ENCODE results near the gene PTPRN. TPM values are rescaled to one million over a fixed set of nuclear protein-coding genes. Genes with fewer than 3 reads are reported as not detected.

The PTPRN gene
- total and polyA plus RNA-seq, 5 donors from 2014 or later = 0.28 TPM; not detected in 4

DNA sequence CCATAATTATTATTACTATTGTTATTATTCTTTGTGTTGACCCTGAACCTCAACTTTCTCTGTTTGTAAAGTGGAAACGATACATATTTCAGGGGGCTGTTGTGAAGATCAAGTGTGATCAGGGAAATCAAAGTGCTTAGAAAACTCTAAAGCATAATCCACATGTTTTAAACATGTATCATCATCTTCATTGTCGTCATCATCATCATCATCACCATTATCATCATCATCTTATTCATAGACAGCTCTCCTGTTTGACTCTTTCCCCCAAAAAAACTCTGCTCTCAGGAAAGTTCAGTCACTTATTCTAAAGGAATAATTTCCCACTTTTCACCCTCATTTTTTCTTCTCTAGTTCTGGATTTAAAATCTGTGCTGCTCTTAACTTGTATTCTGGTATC, 5.0 kb downstream of the PTPRN start:
- ATAC-seq (ENCODE audit: low read depth in 2 of 2) (no peak), DNase-seq (no peak)
- Histone ChIP-seq H3K9me3 (ENCODE audit: control insufficient read depth in 2 of 2, low read length in 2 of 2) (no peaks in the 10 kb centered on the region), H3K27me3 (ENCODE audit: control insufficient read depth, insufficient read depth, low read length) (peaks cover 12% of the 10 kb centered on the region), H3K36me3 (ENCODE audit: control insufficient read depth, insufficient read depth, low read length) (no peaks in the 10 kb centered on the region), H3K27ac (ENCODE audit: insufficient read depth, low read length, poor library complexity, severe bottlenecking) (no peak overlapping the region), H3K4me3 (ENCODE audit: low read depth, low read length) (no peak overlapping the region), H3K4me1 (ENCODE audit: control insufficient read depth, insufficient read depth, low read length, poor library complexity, severe bottlenecking) (no peaks in the 10 kb centered on the region)
- Mint-ChIP-seq H3K4me1 (peaks cover 0 to 2% (median 0%) of the 10 kb centered on the region in 4 donors), H3K4me3 (no peak overlapping the region), H3K27ac (no peak overlapping the region), H3K27me3 (peaks cover 74% of the 10 kb centered on the region), H3K36me3 (no peaks in the 10 kb centered on the region), H3K9me3 (peaks cover 0 to 6% (median 0%) of the 10 kb centered on the region in 7 donors)

GRCh38 chr2:219302412-219302968, 6.7 kb downstream of the PTPRN start:
- Mint-ChIP-seq H3K27me3 (peaks cover 76% of the 10 kb centered on the region), H3K27ac (no peak overlapping the region), H3K36me3 (no peaks in the 10 kb centered on the region), H3K9me3 (peaks cover 0 to 6% (median 0%) of the 10 kb centered on the region in 7 donors), H3K4me1 (peaks cover 0 to 11% (median 0%) of the 10 kb centered on the region in 4 donors), H3K4me3 (no peak overlapping the region)
- no peak for ATAC-seq (ENCODE audit: low read depth in 2 of 2)
- no peaks in the 10 kb centered on the region for H3K9me3 ChIP-seq (ENCODE audit: control insufficient read depth in 2 of 2, low read length in 2 of 2)
- no peak overlapping the region for H3K4me3 ChIP-seq (ENCODE audit: low read depth, low read length)
- H3K4me1 ChIP-seq (ENCODE audit: control insufficient read depth, insufficient read depth, low read length, poor library complexity, severe bottlenecking) = peaks cover 4% of the 10 kb centered on the region
- no peaks in the 10 kb centered on the region for H3K36me3 ChIP-seq (ENCODE audit: control insufficient read depth, insufficient read depth, low read length)
- H3K27ac ChIP-seq (ENCODE audit: insufficient read depth, low read length, poor library complexity, severe bottlenecking) = no peak overlapping the region
- H3K27me3 ChIP-seq (ENCODE audit: control insufficient read depth, insufficient read depth, low read length) = peaks cover 8% of the 10 kb centered on the region
- DNase-seq = no peak

DNA sequence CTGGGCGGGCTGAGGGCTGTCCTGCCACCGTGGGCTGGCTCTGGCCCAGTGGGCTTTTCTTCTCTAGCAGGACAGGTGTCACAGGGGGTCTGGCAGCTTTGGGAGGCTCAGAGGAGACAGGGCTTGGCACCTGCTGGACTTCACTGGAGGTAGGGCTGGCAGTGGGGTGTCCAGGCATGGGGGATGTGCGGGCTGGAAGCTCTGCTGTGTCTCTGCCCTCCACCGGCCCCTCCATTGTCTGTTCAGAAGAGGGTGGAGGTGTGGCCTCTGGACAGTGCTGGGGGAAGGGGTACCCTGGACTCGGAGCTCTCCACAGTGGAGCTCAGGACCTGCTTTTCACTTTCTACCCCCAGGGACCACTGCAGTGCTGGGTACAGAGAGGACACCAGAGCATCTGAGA, 9.2 kb downstream of the PTPRN start:
- peaks cover 0 to 1% (median 0%) of the 10 kb centered on the region in 7 donors for H3K9me3 Mint-ChIP-seq
- DNase-seq (no peak), ATAC-seq (ENCODE audit: low read depth in 2 of 2) (no peak)
- H3K27me3 Mint-ChIP-seq = peaks cover 62% of the 10 kb centered on the region
- H3K4me1 ChIP-seq (ENCODE audit: control insufficient read depth, insufficient read depth, low read length, poor library complexity, severe bottlenecking) = peaks cover 6% of the 10 kb centered on the region
- no peak overlapping the region for H3K4me3 Mint-ChIP-seq
- H3K36me3 ChIP-seq (ENCODE audit: control insufficient read depth, insufficient read depth, low read length) = no peaks in the 10 kb centered on the region
- no peak overlapping the region for H3K27ac ChIP-seq (ENCODE audit: insufficient read depth, low read length, poor library complexity, severe bottlenecking)
- H3K27me3 ChIP-seq (ENCODE audit: control insufficient read depth, insufficient read depth, low read length) = peaks cover 6% of the 10 kb centered on the region
- no peak overlapping the region for H3K4me3 ChIP-seq (ENCODE audit: low read depth, low read length)
- peaks cover 0 to 24% (median 5%) of the 10 kb centered on the region in 4 donors for H3K4me1 Mint-ChIP-seq
- H3K27ac Mint-ChIP-seq = peak overlapping the region in 1 of 3 donors; percentile 77
- H3K36me3 Mint-ChIP-seq = no peaks in the 10 kb centered on the region
- no peaks in the 10 kb centered on the region for H3K9me3 ChIP-seq (ENCODE audit: control insufficient read depth in 2 of 2, low read length in 2 of 2)

DNA sequence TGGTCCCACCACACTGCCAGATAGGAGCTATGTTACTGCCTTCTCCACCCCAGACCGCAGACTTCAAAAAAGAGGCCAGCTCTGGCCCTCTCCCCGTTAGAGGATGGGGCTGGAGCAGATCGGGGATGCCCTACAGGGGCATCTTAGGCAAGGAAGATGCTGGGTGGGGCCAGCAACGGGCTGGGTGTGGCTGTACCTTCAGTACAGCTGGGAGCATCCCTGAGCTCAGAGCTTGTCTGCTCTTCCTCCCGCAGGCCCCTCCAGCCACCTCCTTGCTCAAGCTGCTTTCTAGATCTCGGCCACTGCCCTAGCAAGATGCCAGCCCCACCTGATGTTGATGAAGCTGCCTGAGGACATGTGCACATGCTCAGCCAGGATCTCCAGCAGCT, 9.8 kb downstream of the PTPRN start:
- H3K27me3 Mint-ChIP-seq = peaks cover 56% of the 10 kb centered on the region
- peaks cover 0 to 26% (median 5%) of the 10 kb centered on the region in 4 donors for H3K4me1 Mint-ChIP-seq
- ATAC-seq (ENCODE audit: low read depth in 2 of 2) (no peak), DNase-seq (no peak)
- H3K9me3 Mint-ChIP-seq = no peaks in the 10 kb centered on the region
- Histone ChIP-seq H3K36me3 (ENCODE audit: control insufficient read depth, insufficient read depth, low read length) (no peaks in the 10 kb centered on the region), H3K4me1 (ENCODE audit: control insufficient read depth, insufficient read depth, low read length, poor library complexity, severe bottlenecking) (peaks cover 13% of the 10 kb centered on the region), H3K27ac (ENCODE audit: insufficient read depth, low read length, poor library complexity, severe bottlenecking) (no peak overlapping the region), H3K27me3 (ENCODE audit: control insufficient read depth, insufficient read depth, low read length) (peaks cover 4% of the 10 kb centered on the region), H3K9me3 (ENCODE audit: control insufficient read depth in 2 of 2, low read length in 2 of 2) (no peaks in the 10 kb centered on the region), H3K4me3 (ENCODE audit: low read depth, low read length) (no peak overlapping the region)
- H3K27ac Mint-ChIP-seq = no peak overlapping the region
- no peaks in the 10 kb centered on the region for H3K36me3 Mint-ChIP-seq
- no peak overlapping the region for H3K4me3 Mint-ChIP-seq

DNA sequence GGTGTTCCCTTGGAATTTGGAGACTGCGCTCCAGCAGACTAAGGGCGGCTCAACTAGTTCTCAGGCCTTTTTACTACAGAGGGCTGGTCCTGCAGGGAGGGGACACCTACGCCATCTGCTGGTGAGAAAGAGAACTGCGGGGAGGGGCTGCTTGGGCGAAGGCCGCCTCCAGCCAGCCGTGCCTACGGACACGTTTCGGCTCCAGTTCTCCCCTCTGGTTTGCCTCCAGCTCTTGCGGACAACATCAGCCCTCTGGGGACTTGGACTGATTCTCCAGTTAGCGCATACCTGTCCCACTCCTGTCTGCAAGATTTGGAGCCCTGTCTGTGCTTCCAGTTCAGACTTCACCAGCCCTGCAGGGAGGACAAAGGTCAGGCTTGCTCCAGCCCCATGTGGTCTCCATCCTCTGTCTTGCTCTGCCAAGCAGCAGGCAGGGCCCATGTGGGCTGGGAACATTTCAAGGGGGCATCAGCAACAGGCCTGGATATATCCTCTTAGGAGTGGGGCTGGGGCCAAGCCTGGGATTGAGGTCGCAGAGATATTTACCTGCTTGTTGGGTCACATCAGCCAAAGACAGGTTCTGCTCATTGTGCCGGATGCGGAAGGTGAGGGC, 10.3 kb downstream of the PTPRN start:
- H3K9me3 ChIP-seq (ENCODE audit: control insufficient read depth in 2 of 2, low read length in 2 of 2) = no peaks in the 10 kb centered on the region
- peaks cover 4% of the 10 kb centered on the region for H3K27me3 ChIP-seq (ENCODE audit: control insufficient read depth, insufficient read depth, low read length)
- Mint-ChIP-seq H3K36me3 (no peaks in the 10 kb centered on the region), H3K27ac (no peak overlapping the region), H3K4me1 (peaks cover 0 to 29% (median 5%) of the 10 kb centered on the region in 4 donors), H3K27me3 (peaks cover 54% of the 10 kb centered on the region), H3K9me3 (no peaks in the 10 kb centered on the region), H3K4me3 (no peak overlapping the region)
- H3K4me1 ChIP-seq (ENCODE audit: control insufficient read depth, insufficient read depth, low read length, poor library complexity, severe bottlenecking) = peaks cover 16% of the 10 kb centered on the region
- ATAC-seq (ENCODE audit: low read depth in 2 of 2) = peak; percentile 54 to 57
- no peak overlapping the region for H3K4me3 ChIP-seq (ENCODE audit: low read depth, low read length)
- no peak overlapping the region for H3K27ac ChIP-seq (ENCODE audit: insufficient read depth, low read length, poor library complexity, severe bottlenecking)
- no peaks in the 10 kb centered on the region for H3K36me3 ChIP-seq (ENCODE audit: control insufficient read depth, insufficient read depth, low read length)
- DNase-seq = peak; percentile 76 to 84 (median 77)

DNA sequence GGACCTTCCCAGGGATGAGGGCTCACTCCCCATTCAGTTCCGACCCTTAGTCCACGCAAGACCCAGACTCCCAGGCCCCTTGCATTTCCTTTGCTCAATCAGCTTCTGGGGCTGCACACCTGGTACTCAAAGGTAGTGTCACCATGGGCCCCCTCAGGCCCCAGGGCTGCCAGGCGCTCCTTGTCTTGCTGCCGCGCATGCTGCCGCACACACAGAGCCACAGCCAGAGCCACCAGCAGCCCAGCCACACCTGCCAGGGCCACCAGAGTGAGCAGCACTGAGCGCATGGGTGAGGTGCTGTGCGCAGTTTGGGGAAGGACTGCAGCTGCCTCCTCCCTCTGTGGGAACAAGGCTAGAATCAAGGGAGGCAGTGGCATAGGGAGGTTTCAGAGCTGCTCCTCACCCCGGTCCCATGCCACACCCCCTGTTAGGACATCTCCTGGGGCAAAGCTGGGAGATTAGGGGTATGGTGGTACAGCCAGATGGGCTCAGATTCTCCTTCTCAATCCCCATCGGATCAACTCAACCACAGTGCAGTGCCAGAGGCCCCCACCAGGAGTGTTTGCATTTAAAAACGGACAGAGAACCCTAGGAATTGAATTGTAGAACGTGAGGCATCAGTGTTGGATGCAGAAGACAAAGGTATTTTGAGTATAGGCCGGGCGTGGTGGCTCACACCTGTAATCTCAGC, 11.3 kb downstream of the PTPRN start:
- DNase-seq = no peak
- no peaks in the 10 kb centered on the region for H3K9me3 ChIP-seq (ENCODE audit: control insufficient read depth in 2 of 2, low read length in 2 of 2)
- ATAC-seq (ENCODE audit: low read depth in 2 of 2) = no peak
- no peaks in the 10 kb centered on the region for H3K9me3 Mint-ChIP-seq
- H3K4me3 ChIP-seq (ENCODE audit: low read depth, low read length) = no peak overlapping the region
- H3K27ac Mint-ChIP-seq = no peak overlapping the region
- H3K27me3 Mint-ChIP-seq = peaks cover 51% of the 10 kb centered on the region
- no peaks in the 10 kb centered on the region for H3K36me3 Mint-ChIP-seq
- peaks cover 0 to 29% (median 5%) of the 10 kb centered on the region in 4 donors for H3K4me1 Mint-ChIP-seq
- H3K4me1 ChIP-seq (ENCODE audit: control insufficient read depth, insufficient read depth, low read length, poor library complexity, severe bottlenecking) = peaks cover 16% of the 10 kb centered on the region
- no peaks in the 10 kb centered on the region for H3K36me3 ChIP-seq (ENCODE audit: control insufficient read depth, insufficient read depth, low read length)
- H3K27me3 ChIP-seq (ENCODE audit: control insufficient read depth, insufficient read depth, low read length) = peaks cover 2% of the 10 kb centered on the region
- H3K27ac ChIP-seq (ENCODE audit: insufficient read depth, low read length, poor library complexity, severe bottlenecking) = no peak overlapping the region
- peak overlapping the region in 1 of 4 donors; percentile 16 for H3K4me3 Mint-ChIP-seq

- Mint-ChIP-seq H3K4me1 (peaks cover 0 to 29% (median 5%) of the 10 kb centered on the region in 4 donors), H3K9me3 (no peaks in the 10 kb centered on the region), H3K27me3 (peaks cover 46% of the 10 kb centered on the region), H3K4me3 (no peak overlapping the region), H3K27ac (no peak overlapping the region), H3K36me3 (no peaks in the 10 kb centered on the region)
- peaks cover 2% of the 10 kb centered on the region for H3K27me3 ChIP-seq (ENCODE audit: control insufficient read depth, insufficient read depth, low read length)
- no peak overlapping the region for H3K27ac ChIP-seq (ENCODE audit: insufficient read depth, low read length, poor library complexity, severe bottlenecking)
- DNase-seq = peak in 1 of 3 donors; percentile 17
- H3K36me3 ChIP-seq (ENCODE audit: control insufficient read depth, insufficient read depth, low read length) = no peaks in the 10 kb centered on the region
- no peak overlapping the region for H3K4me3 ChIP-seq (ENCODE audit: low read depth, low read length)
- ATAC-seq (ENCODE audit: low read depth in 2 of 2) = no peak
- H3K9me3 ChIP-seq (ENCODE audit: control insufficient read depth in 2 of 2, low read length in 2 of 2) = no peaks in the 10 kb centered on the region
- H3K4me1 ChIP-seq (ENCODE audit: control insufficient read depth, insufficient read depth, low read length, poor library complexity, severe bottlenecking) = peaks cover 16% of the 10 kb centered on the region
Measured at GRCh38 chr2:219296631-219297391, 12.4 kb downstream of the PTPRN start.
